Ectodermal cell (in vitro differentiated cells): ENCODE measurements around the gene MOXD1.
"Not testable (repeated sequence)": the region's sequence is repeated elsewhere in the genome, so short reads cannot be mapped to it uniquely, and the experiment has no call there.

ENCODE experiments used
- H3K27ac ChIP-seq: 2 replicates; pipeline ENCODE4 v1.7.0; 2013; ENCODE audit warnings: mild to moderate bottlenecking, low read depth, low read length; ENCODE audit not compliant: insufficient read depth, poor library complexity, severe bottlenecking
- H3K27me3 ChIP-seq: 2 replicates; pipeline ENCODE4 v1.7.0; 2013; ENCODE audit warnings: mild to moderate bottlenecking, low read length; ENCODE audit not compliant: insufficient read depth, control insufficient read depth, poor library complexity, severe bottlenecking
- H3K36me3 ChIP-seq: one replicate; pipeline ENCODE4 v1.7.0; 2013; ENCODE audit warnings: low read length; ENCODE audit not compliant: control insufficient read depth, insufficient read depth
- H3K4me1 ChIP-seq: one replicate; pipeline ENCODE4 v1.7.0; 2013; ENCODE audit warnings: low read length; ENCODE audit not compliant: control insufficient read depth, insufficient read depth
- H3K4me3 ChIP-seq: 2 replicates; pipeline ENCODE4 v1.7.0; 2013; ENCODE audit warnings: low read depth, low read length, control low read depth; ENCODE audit not compliant: insufficient read depth
- H3K9me3 ChIP-seq: 2 replicates; pipeline ENCODE4 v1.7.0; 2013; ENCODE audit warnings: mild to moderate bottlenecking, low read length, moderate library complexity; ENCODE audit not compliant: control insufficient read depth
- WGBS, 2 experiments: methylation state at CpG; one replicate each; pipeline ENCODE4 v1.1.7; 2013; ENCODE audit warnings: missing lambda C conversion rate in 2 of 2; 5-methylcytosine and 5-hydroxymethylcytosine counted together

The MOXD1 gene

GRCh38 chr6:132316970-132317369, 84.3 kb downstream of the MOXD1 start:
- Histone ChIP-seq H3K27ac (no peak overlapping the region), H3K9me3 (peaks cover 3% of the 10 kb centered on the region), H3K4me1 (no peaks in the 10 kb centered on the region), H3K36me3 (no peaks in the 10 kb centered on the region), H3K27me3 (no peaks in the 10 kb centered on the region), H3K4me3 (no peak overlapping the region)
- no CpG with 5 or more reads among the region's 1 CpG for whole genome bisulfite sequencing, 2 experiments

DNA sequence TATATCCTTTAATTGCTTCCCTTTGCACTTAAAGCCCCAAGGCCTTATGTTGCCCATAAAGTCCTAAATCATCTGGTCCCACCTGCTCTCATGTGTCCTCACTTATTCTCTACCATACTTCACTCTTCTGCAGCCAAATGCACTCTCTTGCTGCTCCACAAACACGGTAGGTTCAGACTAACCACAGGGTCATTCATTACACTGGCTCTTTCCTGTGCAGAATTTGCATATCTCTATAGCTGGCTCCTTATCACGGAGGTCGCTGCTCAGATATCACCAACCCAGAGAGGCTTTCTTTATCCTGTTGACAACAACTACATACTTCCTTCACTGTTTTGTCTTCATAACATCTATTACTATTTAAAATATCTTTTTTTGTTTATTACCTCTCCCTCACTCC, 86.8 kb downstream of the MOXD1 start:
- Histone ChIP-seq H3K27ac (no peak overlapping the region), H3K27me3 (no peaks in the 10 kb centered on the region), H3K9me3 (peaks cover 3% of the 10 kb centered on the region), H3K4me1 (no peaks in the 10 kb centered on the region), H3K36me3 (no peaks in the 10 kb centered on the region), H3K4me3 (no peak overlapping the region)
- WGBS, 2 experiments: 88 to 91% methylated on average over 3 of the region's 3 CpGs

DNA sequence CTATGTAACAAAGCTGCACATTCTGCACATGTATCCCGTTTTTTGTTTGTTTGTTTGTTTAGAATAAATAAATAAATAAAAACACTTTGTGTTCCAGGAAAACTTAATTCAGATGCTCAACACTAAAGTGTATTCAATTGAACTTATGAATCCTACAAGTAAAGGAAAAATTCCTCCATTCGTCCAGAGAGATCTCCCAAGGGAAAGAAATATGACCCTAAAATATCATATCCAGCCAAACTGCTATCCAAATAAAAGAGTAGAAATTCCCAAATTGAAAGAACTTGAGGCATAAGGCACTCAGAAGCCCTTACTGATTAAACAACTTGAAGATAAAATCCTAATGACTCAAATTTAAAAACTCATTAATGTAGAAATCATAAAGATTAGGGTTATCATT, 90.4 kb downstream of the MOXD1 start:
- 89 to 92% methylated on average over 1 to 2 of the region's 2 CpGs for WGBS, 2 experiments
- no peaks in the 10 kb centered on the region for H3K27me3 ChIP-seq
- H3K4me1 ChIP-seq: no peaks in the 10 kb centered on the region
- no peak overlapping the region for H3K4me3 ChIP-seq
- no peak overlapping the region for H3K27ac ChIP-seq
- H3K9me3 ChIP-seq: no peaks in the 10 kb centered on the region
- H3K36me3 ChIP-seq: no peaks in the 10 kb centered on the region

DNA sequence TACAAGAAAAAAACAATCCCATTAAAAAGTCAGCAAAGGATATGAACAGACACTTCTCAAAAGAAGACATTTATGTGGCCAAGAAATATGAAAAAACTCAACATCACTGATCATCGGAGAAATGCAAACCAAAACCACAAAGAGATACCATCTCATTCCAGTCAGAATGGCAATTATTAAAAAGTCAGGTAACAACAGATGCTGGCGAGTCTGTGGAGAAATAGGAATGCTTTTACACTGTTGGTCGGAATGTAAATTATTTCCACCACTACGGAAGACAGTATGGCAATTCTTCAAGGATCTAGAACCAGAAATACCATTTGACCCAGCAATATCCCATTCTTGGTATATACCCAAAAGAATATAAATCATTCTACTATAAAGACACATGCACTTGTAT, 91.1 kb downstream of the MOXD1 start:
- H3K36me3 ChIP-seq, H3K4me1 ChIP-seq, H3K27me3 ChIP-seq, H3K27ac ChIP-seq, H3K9me3 ChIP-seq, H3K4me3 ChIP-seq: not testable (repeated sequence)
- 89 to 97% methylated on average over 4 of the region's 4 CpGs for WGBS, 2 experiments

- H3K9me3 ChIP-seq: no peaks in the 10 kb centered on the region
- 92 to 96% methylated on average over 6 of the region's 6 CpGs for WGBS, 2 experiments
- H3K27me3 ChIP-seq: no peaks in the 10 kb centered on the region
- H3K4me1 ChIP-seq: no peaks in the 10 kb centered on the region
- no peak overlapping the region for H3K4me3 ChIP-seq
- no peak overlapping the region for H3K27ac ChIP-seq
- H3K36me3 ChIP-seq: no peaks in the 10 kb centered on the region
Observed at GRCh38 chr6:132304891-132305305, 96.4 kb downstream of the MOXD1 start.

- WGBS, 2 experiments: 55 to 96% methylated on average over 2 to 4 of the region's 4 CpGs
Observed at GRCh38 chr6:132300323-132300949, 100.8 kb downstream of the MOXD1 start.

GRCh38 chr6:132298344-132298949, 102.8 kb downstream of the MOXD1 start:
- no peaks in the 10 kb centered on the region for H3K27me3 ChIP-seq
- H3K4me3 ChIP-seq: no peak overlapping the region
- no peaks in the 10 kb centered on the region for H3K36me3 ChIP-seq
- H3K9me3 ChIP-seq: no peaks in the 10 kb centered on the region
- H3K27ac ChIP-seq: no peak overlapping the region
- H3K4me1 ChIP-seq: no peaks in the 10 kb centered on the region

More at GRCh38 chr6:132300323-132300949, 100.8 kb downstream of the MOXD1 start:
- no peak overlapping the region for H3K4me3 ChIP-seq
- no peaks in the 10 kb centered on the region for H3K36me3 ChIP-seq
- no peaks in the 10 kb centered on the region for H3K9me3 ChIP-seq
- no peaks in the 10 kb centered on the region for H3K27me3 ChIP-seq
- H3K27ac ChIP-seq: no peak overlapping the region
- no peaks in the 10 kb centered on the region for H3K4me1 ChIP-seq

DNA sequence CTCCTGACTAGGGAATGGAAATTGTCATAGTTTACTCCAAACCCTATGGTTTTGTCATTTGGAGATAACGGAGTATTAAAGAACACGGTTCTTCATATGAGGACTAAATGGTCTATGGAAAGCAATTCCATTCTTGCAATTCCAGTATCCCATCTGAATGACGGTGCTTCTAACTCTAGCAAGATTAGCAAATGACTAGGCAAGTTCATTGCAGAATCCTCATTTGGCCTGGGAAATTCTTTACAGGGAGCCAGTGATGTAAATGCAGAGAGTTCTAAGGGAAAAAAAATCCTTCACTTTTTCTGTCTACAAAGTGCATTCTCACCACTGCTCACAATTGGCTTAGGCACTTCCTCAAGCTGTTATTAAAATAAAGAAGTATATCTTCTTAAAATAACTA, 111.5 kb downstream of the MOXD1 start:
- 91 to 92% methylated on average over 3 of the region's 3 CpGs for WGBS, 2 experiments
- Histone ChIP-seq H3K4me1 (no peaks in the 10 kb centered on the region), H3K36me3 (no peaks in the 10 kb centered on the region), H3K4me3 (no peak overlapping the region), H3K27ac (no peak overlapping the region), H3K9me3 (no peaks in the 10 kb centered on the region), H3K27me3 (no peaks in the 10 kb centered on the region)

- H3K27ac ChIP-seq: no peak overlapping the region
- H3K36me3 ChIP-seq: no peaks in the 10 kb centered on the region
- H3K4me1 ChIP-seq: no peaks in the 10 kb centered on the region
- H3K4me3 ChIP-seq: no peak overlapping the region
- H3K27me3 ChIP-seq: no peaks in the 10 kb centered on the region
- no peaks in the 10 kb centered on the region for H3K9me3 ChIP-seq
- 88 to 90% methylated on average over 1 of the region's 1 CpG for WGBS, 2 experiments
Observed at GRCh38 chr6:132287101-132287500, 114.2 kb downstream of the MOXD1 start.

DNA sequence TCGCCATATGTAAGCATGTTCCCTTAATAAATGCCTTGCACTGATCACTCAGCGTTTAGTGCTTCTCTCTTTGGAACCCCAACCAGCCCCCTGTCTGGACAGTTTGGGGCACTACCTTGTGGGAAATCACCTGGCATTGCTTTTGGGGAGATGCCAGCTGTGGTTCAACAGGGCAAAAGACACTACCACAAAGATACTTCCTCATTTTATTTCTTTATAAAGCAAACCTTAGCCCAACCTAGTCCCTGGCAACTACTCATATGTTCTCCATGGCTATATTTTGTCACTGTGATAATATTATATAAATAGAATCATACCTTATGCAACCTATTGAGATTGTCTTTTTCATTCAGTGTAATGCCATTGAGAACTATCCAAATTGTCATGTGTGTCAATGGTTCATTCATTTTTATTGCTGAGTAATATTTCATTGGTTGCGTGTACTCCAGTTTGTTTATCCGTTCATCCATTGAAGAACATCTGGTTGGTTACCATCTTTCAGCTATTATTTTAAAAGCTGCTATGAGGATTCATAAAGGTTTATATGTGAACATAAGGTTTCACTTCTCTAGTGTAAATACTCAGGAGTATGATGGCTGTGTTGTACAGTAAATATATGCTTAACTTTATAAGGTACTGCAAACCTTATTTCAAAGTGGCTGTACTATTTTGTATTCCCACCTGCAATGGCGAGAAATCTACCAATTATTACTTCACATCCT, 114.8 kb downstream of the MOXD1 start:
- Histone ChIP-seq H3K27ac (no peak overlapping the region), H3K36me3 (no peaks in the 10 kb centered on the region), H3K4me3 (no peak overlapping the region), H3K9me3 (no peaks in the 10 kb centered on the region), H3K4me1 (no peaks in the 10 kb centered on the region), H3K27me3 (no peaks in the 10 kb centered on the region)
- 89 to 94% methylated on average over 4 of the region's 5 CpGs for WGBS, 2 experiments
